Endothelial cell of umbilical vein (primary cell): ENCODE measurements around the gene ACTL7B. TPM values are rescaled to one million over a fixed set of nuclear protein-coding genes. Genes with fewer than 3 reads are reported as not detected.

Experiments
- BruUV-seq: library from RNA; stranded (reverse); fragments of 400-500 nt; replicated peaks from 2 replicates; lab custom pipeline; 2021; lab: Mats Ljungman, UMichigan
- CTCF ChIA-PET: fragments of 300-600, 350-600 bp; sonication (Branson Sonifier 250); formaldehyde crosslinking; loops from one replicate; lab custom pipeline; 2021; ENCODE audit warnings: antibody characterized with exemption, inconsistent platforms; lab: Charles Lee
- POLR2A ChIA-PET: fragments of 300-600, 350-600 bp; sonication (Branson Sonifier 250); formaldehyde crosslinking; loops from one replicate; lab custom pipeline; 2021; ENCODE audit warnings: antibody characterized with exemption, inconsistent platforms; lab: Charles Lee
- DNase-seq: peaks from one replicate; pipeline ENCODE4 v3.0.0-alpha.2; 2011; ENCODE audit warnings: low read depth, low spot score
- FAIRE-seq: peaks from 2 replicates; lab custom pipeline; 2011; peaks lifted over from hg19 to GRCh38; lab: Jason Lieb, UNC
- H2AFZ ChIP-seq: 2 replicates; pipeline ENCODE4 v1.6.0; 2012; ENCODE audit warnings: low read depth, low read length, control low read depth, inconsistent platforms
- H3K27ac ChIP-seq: 2 replicates; pipeline ENCODE4 v1.5.1; 2011; ENCODE audit warnings: low read depth, mild to moderate bottlenecking, control low read depth, low read length, moderate library complexity; ENCODE audit not compliant: insufficient read depth
- H3K27me3 ChIP-seq, 2 experiments: 2 replicates each; pipeline versions ENCODE4 v1.6.0 to v1.6.1; 2011; ENCODE audit warnings: low read length in 2 of 2, mixed read lengths in 1 of 2; ENCODE audit not compliant: control insufficient read depth in 2 of 2, insufficient read depth in 2 of 2
- H3K36me3 ChIP-seq, 2 experiments: 2 replicates in 1 of 2; 3 replicates in 1 of 2; pipeline ENCODE4 v1.5.1; 2011; ENCODE audit warnings: low read length in 2 of 2, mild to moderate bottlenecking in 1 of 2, moderate library complexity in 1 of 2; ENCODE audit not compliant: control insufficient read depth in 2 of 2, insufficient read depth in 2 of 2; ENCODE audit errors: extremely low read depth in 1 of 2
- H3K4me1 ChIP-seq: 3 replicates; pipeline ENCODE4 v1.5.1; 2011; ENCODE audit warnings: mild to moderate bottlenecking, low read length; ENCODE audit not compliant: control insufficient read depth, insufficient read depth; ENCODE audit errors: extremely low read depth
- H3K4me2 ChIP-seq: 2 replicates; pipeline ENCODE4 v1.6.1; 2011; ENCODE audit warnings: low read length, control low read depth, mixed read lengths; ENCODE audit not compliant: insufficient read depth
- H3K4me3 ChIP-seq, 3 experiments: fragments of 200-600 bp in 1 of 3; sonication (generic), shearing (Covaris generic) in 1 of 3; replicated peaks in 1 of 3; 2 replicates each; pipeline ENCODE4 v1.5.1; 2011 to 2016; ENCODE audit warnings: control low read depth in 3 of 3, low read length in 3 of 3, mild to moderate bottlenecking in 2 of 3, inconsistent platforms in 1 of 3, low read depth in 1 of 3, moderate library complexity in 1 of 3; ENCODE audit not compliant: insufficient read depth in 1 of 3
- H3K79me2 ChIP-seq: 2 replicates; pipeline ENCODE4 v1.6.0; 2012; ENCODE audit warnings: low read length, inconsistent platforms; ENCODE audit not compliant: control insufficient read depth, insufficient read depth
- H3K9ac ChIP-seq: replicated peaks from 2 replicates; pipeline ENCODE3; 2011; ENCODE audit warnings: low read length, control low read depth; ENCODE audit not compliant: insufficient read depth; ENCODE audit errors: extremely low read depth
- H3K9me1 ChIP-seq: replicated peaks from 3 replicates; pipeline ENCODE4 v1.6.0; 2011; ENCODE audit warnings: mild to moderate bottlenecking, low read length; ENCODE audit not compliant: control insufficient read depth, insufficient read depth; ENCODE audit errors: extremely low read depth
- H3K9me3 ChIP-seq: replicated peaks from 2 replicates; pipeline ENCODE4 v1.5.1; 2012; ENCODE audit warnings: low read length, inconsistent platforms; ENCODE audit not compliant: control insufficient read depth, insufficient read depth
- H4K20me1 ChIP-seq: replicated peaks from 2 replicates; pipeline ENCODE3; 2011; ENCODE audit warnings: mild to moderate bottlenecking, low read length; ENCODE audit not compliant: control insufficient read depth, insufficient read depth; ENCODE audit errors: extremely low read depth
- CTCF ChIP-seq, 2 donors: IDR thresholded peaks; 1 replicate in 1 of 2; 2 replicates in 1 of 2; pipeline ENCODE4 v1.5.1; 2011; ENCODE audit warnings: low read length in 2 of 2, mild to moderate bottlenecking in 2 of 2, moderate library complexity in 2 of 2, control low read depth in 1 of 2, inconsistent platforms in 1 of 2, low read depth in 1 of 2; ENCODE audit not compliant: insufficient read depth in 1 of 2; ENCODE audit errors: extremely low read depth in 1 of 2
- EZH2 ChIP-seq: IDR thresholded peaks from 2 replicates; pipeline ENCODE4 v1.6.1; 2012; ENCODE audit warnings: borderline replicate concordance, low read depth, mild to moderate bottlenecking, moderate library complexity, low read length, inconsistent platforms; ENCODE audit not compliant: severe bottlenecking
- FOS ChIP-seq: IDR thresholded peaks from 2 replicates; pipeline ENCODE4 v1.6.1; 2011; ENCODE audit warnings: mild to moderate bottlenecking, low read length, moderate library complexity, borderline replicate concordance; ENCODE audit not compliant: insufficient read depth
- GATA2 ChIP-seq: IDR thresholded peaks from 2 replicates; pipeline ENCODE4 v1.7.0; 2011; ENCODE audit warnings: low read depth, mild to moderate bottlenecking, moderate library complexity, mixed read lengths, low read length; ENCODE audit not compliant: insufficient read length, insufficient read depth
- JUN ChIP-seq: IDR thresholded peaks from 2 replicates; pipeline ENCODE4 v1.6.1; 2011; ENCODE audit warnings: borderline replicate concordance, low read depth; ENCODE audit not compliant: insufficient read length, insufficient read depth
- MYC ChIP-seq: IDR thresholded peaks from one replicate; pipeline ENCODE4 v1.6.1; 2011; ENCODE audit warnings: mild to moderate bottlenecking, low read depth, low read length
- POLR2A ChIP-seq: IDR thresholded peaks from 2 replicates; pipeline ENCODE4 v1.6.1; 2012; ENCODE audit warnings: low read depth, mild to moderate bottlenecking, control low read depth, low read length
- POLR2AphosphoS5 ChIP-seq: IDR thresholded peaks from 2 replicates; pipeline ENCODE4 v1.6.1; 2012; ENCODE audit warnings: low read depth, mild to moderate bottlenecking, control low read depth, low read length, moderate library complexity; ENCODE audit not compliant: insufficient read depth
- dilution Hi-C: fragments of 300-500 bp; cut with MboI; formaldehyde crosslinking; loops from one replicate; pipeline ENCODE4 v1.15.0; 2019; ENCODE audit warnings: low sequenced_read_pairs; ENCODE audit not compliant: extremely low pct_ligation_motif_present
- intact Hi-C: fragments of 100-400 bp; cut with micrococcal nuclease; formaldehyde crosslinking; loops from one replicate; pipeline ENCODE4 v1.10.0; 2022
- polyA plus RNA-seq, 4 experiments: library from polyadenylated mRNA; depleted of rRNA in 3 of 4; stranded (reverse) in 3 of 4; unstranded in 1 of 4; fragments of >200 nt; gene quantifications; 2 replicates each; pipeline versions ENCODE4 v1.2.1 to v1.2.3, GENCODE V29; 2011 to 2012; ENCODE audit warnings: missing spikeins in 1 of 4
- total RNA-seq: library from RNA; stranded (reverse); gene quantifications from 2 replicates; pipeline ENCODE4 v1.2.3, GENCODE V29; 2021
- TF ChIP-seq, protein P1 (sequence below): IDR thresholded peaks from 2 replicates; pipeline ENCODE4 v1.6.1; 2011; ENCODE audit not compliant: insufficient read depth, insufficient read length

Gene ACTL7B
- total and polyA plus RNA-seq, 2 donors (not counting 3 experiments of a cell fraction or from before 2014, with no cell fraction given), result not detected

GRCh38 chr9:108823829-108824228 lies 32.0 kb downstream of the ACTL7B start:
- Histone ChIP-seq H3K27ac (no peak overlapping the region), H3K9me1 (no peaks in the 10 kb centered on the region), H3K9me3 (no peaks in the 10 kb centered on the region), H4K20me1 (no peaks in the 10 kb centered on the region), H2AFZ (no peak overlapping the region), H3K4me3 (no peak overlapping the region), H3K4me1 (no peaks in the 10 kb centered on the region), H3K4me2 (no peak overlapping the region), H3K9ac (no peak overlapping the region), H3K27me3 (peaks cover 2% of the 10 kb centered on the region in 2 experiments), H3K36me3 (no peaks in the 10 kb centered on the region), H3K79me2 (no peaks in the 10 kb centered on the region)
- no peak for DNase-seq
- BruUV-seq, result no TSS peak
- CTCF ChIA-PET, result interaction anchor here (1.3 kb wide), 1 partner anchor 9 kb away, joined by 3 read pairs; no protein-coding TSS in a partner anchor
- POLR2A ChIA-PET, result no interaction called here
- dilution Hi-C loops (no loop called here), intact Hi-C loops (no loop called here)
- TF ChIP-seq CTCF (IDR thresholded peaks at IDR 0.05; ENCODE audit: extremely low read depth in 1 of 2, insufficient read depth in 1 of 2, low read depth in 1 of 2, low read length in 2 of 2) (no peak), GATA2 (no peak)
- TF ChIP-seq, protein P1, sequence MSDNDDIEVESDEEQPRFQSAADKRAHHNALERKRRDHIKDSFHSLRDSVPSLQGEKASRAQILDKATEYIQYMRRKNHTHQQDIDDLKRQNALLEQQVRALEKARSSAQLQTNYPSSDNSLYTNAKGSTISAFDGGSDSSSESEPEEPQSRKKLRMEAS, result no peak
- no peak for FAIRE-seq

GRCh38 chr9:108816037-108816436 lies 39.7 kb downstream of the ACTL7B start:
- no peak overlapping the region for H3K27ac ChIP-seq
- H3K9me3 ChIP-seq, result no peaks in the 10 kb centered on the region
- H3K79me2 ChIP-seq, result no peaks in the 10 kb centered on the region
- DNase-seq (peak; percentile 52), FAIRE-seq (peak; percentile 37)
- ChIA-PET CTCF (interaction anchor here (0.9 to 1.2 kb wide), 5 partner anchors 13 to 1394 kb away, joined by 3 to 5 read pairs (median 3); no protein-coding TSS in a partner anchor), POLR2A (no interaction called here)
- H2AFZ ChIP-seq, result peak overlapping the region; percentile 82
- H3K9ac ChIP-seq, result no peak overlapping the region
- H4K20me1 ChIP-seq, result no peaks in the 10 kb centered on the region
- no peak for TF ChIP-seq JUN
- TF ChIP-seq EZH2, result no peak
- no peak for TF ChIP-seq CTCF (IDR thresholded peaks at IDR 0.05; ENCODE audit: extremely low read depth in 1 of 2, insufficient read depth in 1 of 2, low read depth in 1 of 2, low read length in 2 of 2)
- no peak for TF ChIP-seq GATA2
- no peak for TF ChIP-seq MYC
- TF ChIP-seq, protein P1, result no peak
- no peak for TF ChIP-seq POLR2A
- TF ChIP-seq POLR2AphosphoS5, result no peak
- TF ChIP-seq FOS, result no peak
- H3K9me1 ChIP-seq, result no peaks in the 10 kb centered on the region
- dilution Hi-C loops, result no loop called here
- peaks cover 4% of the 10 kb centered on the region for H3K4me1 ChIP-seq
- H3K4me3 ChIP-seq, result no peak overlapping the region
- no TSS peak for BruUV-seq
- H3K27me3 ChIP-seq, result no peaks in the 10 kb centered on the region
- no peaks in the 10 kb centered on the region for H3K36me3 ChIP-seq
- intact Hi-C loops, result no loop called here
- no peak overlapping the region for H3K4me2 ChIP-seq
